ENCODE results near the gene MEDAG.

Gene MEDAG

GRCh38 chr13:30966101-30966500 lies 60.0 kb downstream of the MEDAG start:
- DNase-seq = no peak

- no peak for DNase-seq
Observed at GRCh38 chr13:30968846-30969245, 62.8 kb downstream of the MEDAG start.

GRCh38 chr13:30971575-30971974 lies 65.5 kb downstream of the MEDAG start:
- no peak for DNase-seq

- DNase-seq = no peak
Observed at GRCh38 chr13:30972888-30973377, 66.9 kb downstream of the MEDAG start.

GRCh38 chr13:30974350-30974749 lies 68.3 kb downstream of the MEDAG start:
- DNase-seq = no peak
